Activated effector memory CD4-positive, alpha-beta T cell treated with Interleukin-2 at 50 U/mL for 16 hours (primary cell): ENCODE data around the gene MTREX.
A peak's percentile ranks its signal among the peaks of the same experiment; 100 is the strongest.
"Not testable (repeated sequence)": the region's sequence is repeated elsewhere in the genome, so short reads cannot be mapped to it uniquely, and the experiment has no call there.

Source experiments
- DNase-seq: peaks from one replicate; pipeline ENCODE4 v3.0.0-alpha.2; 2020

Gene MTREX

GRCh38 chr5:55307383-55308253 is at the start of gene MTREX, which contains the start of gene DHX29:
MTREX (plus strand) TSS chr5:55307989; CDS start chr5:55308014, 25 bp downstream.
DHX29 (minus strand) TSS chr5:55307694; CDS start chr5:55307573, 121 bp downstream.
- DNase-seq, result peak; percentile 84

- DNase-seq, result no peak
Measured at GRCh38 chr5:55258339-55258738, 49.5 kb upstream of the MTREX start.

- no peak for DNase-seq
Measured at GRCh38 chr5:55276771-55277170, 31.0 kb upstream of the MTREX start.

- DNase-seq, result no peak
Measured at GRCh38 chr5:55278778-55279177, 29.0 kb upstream of the MTREX start.

GRCh38 chr5:55286411-55286933 is 21.3 kb upstream of the MTREX start:
- no peak for DNase-seq

- DNase-seq, result no peak
Measured at GRCh38 chr5:55289808-55290207, 18.0 kb upstream of the MTREX start.

GRCh38 chr5:55290991-55291390 is 16.8 kb upstream of the MTREX start:
- no peak for DNase-seq

- no peak for DNase-seq
Measured at GRCh38 chr5:55294935-55295334, 12.9 kb upstream of the MTREX start.

- no peak for DNase-seq
Measured at GRCh38 chr5:55300890-55301289, 6.9 kb upstream of the MTREX start.

- DNase-seq, result no peak
Measured at GRCh38 chr5:55303238-55303690, 4.5 kb upstream of the MTREX start.

- no peak for DNase-seq
Measured at GRCh38 chr5:55304584-55304983, 3.2 kb upstream of the MTREX start.

GRCh38 chr5:55305345-55305744 is 2.4 kb upstream of the MTREX start:
- DNase-seq, result no peak

GRCh38 chr5:55306641-55307382 is 977 bp upstream of the MTREX start:
- no peak for DNase-seq

GRCh38 chr5:55308254-55308836 is 556 bp downstream of the MTREX start:
- DNase-seq, result no peak

- no peak for DNase-seq
Measured at GRCh38 chr5:55313870-55314617, 6.3 kb downstream of the MTREX start.

GRCh38 chr5:55316289-55316688 is 8.5 kb downstream of the MTREX start:
- DNase-seq, result no peak

- DNase-seq, result no peak
Measured at GRCh38 chr5:55316837-55317236, 9.0 kb downstream of the MTREX start.

GRCh38 chr5:55318237-55318636 is 10.4 kb downstream of the MTREX start:
- not testable (repeated sequence) for DNase-seq

- DNase-seq, result no peak
Measured at GRCh38 chr5:55319491-55319890, 11.7 kb downstream of the MTREX start.

- no peak for DNase-seq
Measured at GRCh38 chr5:55320571-55320970, 12.8 kb downstream of the MTREX start.

GRCh38 chr5:55324006-55324405 is 16.2 kb downstream of the MTREX start:
- no peak for DNase-seq

GRCh38 chr5:55324815-55325418 is 17.1 kb downstream of the MTREX start:
- DNase-seq, result no peak
